ENCODE results near the gene PYCR2.

- TF ChIP-seq, protein P1, sequence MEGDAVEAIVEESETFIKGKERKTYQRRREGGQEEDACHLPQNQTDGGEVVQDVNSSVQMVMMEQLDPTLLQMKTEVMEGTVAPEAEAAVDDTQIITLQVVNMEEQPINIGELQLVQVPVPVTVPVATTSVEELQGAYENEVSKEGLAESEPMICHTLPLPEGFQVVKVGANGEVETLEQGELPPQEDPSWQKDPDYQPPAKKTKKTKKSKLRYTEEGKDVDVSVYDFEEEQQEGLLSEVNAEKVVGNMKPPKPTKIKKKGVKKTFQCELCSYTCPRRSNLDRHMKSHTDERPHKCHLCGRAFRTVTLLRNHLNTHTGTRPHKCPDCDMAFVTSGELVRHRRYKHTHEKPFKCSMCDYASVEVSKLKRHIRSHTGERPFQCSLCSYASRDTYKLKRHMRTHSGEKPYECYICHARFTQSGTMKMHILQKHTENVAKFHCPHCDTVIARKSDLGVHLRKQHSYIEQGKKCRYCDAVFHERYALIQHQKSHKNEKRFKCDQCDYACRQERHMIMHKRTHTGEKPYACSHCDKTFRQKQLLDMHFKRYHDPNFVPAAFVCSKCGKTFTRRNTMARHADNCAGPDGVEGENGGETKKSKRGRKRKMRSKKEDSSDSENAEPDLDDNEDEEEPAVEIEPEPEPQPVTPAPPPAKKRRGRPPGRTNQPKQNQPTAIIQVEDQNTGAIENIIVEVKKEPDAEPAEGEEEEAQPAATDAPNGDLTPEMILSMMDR (IDR thresholded peaks at IDR 0.05): no peak
- TF ChIP-seq POLR2A (IDR thresholded peaks at IDR 0.05): no peak
Observed at GRCh38 chr1:225909477-225909876, 14.6 kb downstream of the PYCR2 start.
